Vagina (tissue), 2 donors: Measurements from ENCODE around the gene ZC3H4. TPM values are rescaled to one million over a fixed set of nuclear protein-coding genes. Genes with fewer than 3 reads are reported as not detected.

Experiments used
- DNase-seq, 2 donors: peaks; one replicate each; pipeline ENCODE4 v3.0.0-alpha.2; 2017; ENCODE audit errors: extremely low spot score in 2 of 2
- H3K27ac ChIP-seq: fragments of 200-600 bp; sonication (generic); one replicate; pipeline ENCODE4 v1.5.1; 2019
- H3K27me3 ChIP-seq: fragments of 200-600 bp; sonication (generic); one replicate; pipeline ENCODE4 v1.5.1; 2019
- H3K36me3 ChIP-seq, 2 donors: fragments of 200-600 bp; sonication (generic); one replicate each; pipeline ENCODE4 v1.5.1; 2017 to 2019
- H3K4me1 ChIP-seq: fragments of 200-600 bp; sonication (generic); one replicate; pipeline ENCODE4 v1.5.1; 2019
- H3K4me3 ChIP-seq, 2 donors: fragments of 200-600 bp; sonication (generic); 1 replicate in 1 of 2; 2 replicates in 1 of 2; pipeline ENCODE4 v1.5.1; 2016 to 2019
- H3K9me3 ChIP-seq: fragments of 200-600 bp; sonication (generic); one replicate; pipeline ENCODE4 v1.5.1; 2019
- CTCF ChIP-seq, 3 experiments: fragments of 450-650 bp in 2 of 3; fragments of 200-600 bp in 1 of 3; sonication (generic) in 1 of 3; IDR thresholded peaks; one replicate each; pipeline ENCODE4 v1.5.1; 2017 to 2019; ENCODE audit warnings: antibody characterized with exemption in 3 of 3, mild to moderate bottlenecking in 2 of 3, moderate library complexity in 2 of 3
- POLR2A ChIP-seq, 2 donors: fragments of 450-650 bp; IDR thresholded peaks; one replicate each; pipeline ENCODE4 v1.6.1; 2017; ENCODE audit warnings: antibody characterized with exemption in 2 of 2, mild to moderate bottlenecking in 2 of 2, moderate library complexity in 2 of 2
- POLR2AphosphoS5 ChIP-seq, 2 donors: sonication (generic); formaldehyde crosslinking; IDR thresholded peaks; one replicate each; pipeline ENCODE4 v1.9.0; 2017; ENCODE audit warnings: antibody characterized with exemption in 2 of 2, mild to moderate bottlenecking in 2 of 2, low read depth in 1 of 2; ENCODE audit not compliant: insufficient read depth in 1 of 2
- intact Hi-C: fragments of 100-400 bp; cut with DNase I; formaldehyde crosslinking; loops from one replicate; pipeline ENCODE4 v1.15.1; 2023
- total RNA-seq: library from RNA; depleted of rRNA; stranded (reverse); fragments of >200 nt; gene quantifications from one replicate; pipeline ENCODE4 v1.2.3, GENCODE V29; 2016

The ZC3H4 gene
- total RNA-seq, 1 donor from 2014 or later: 21.9 TPM

- no peak for DNase-seq
- no peak overlapping the region for H3K4me3 ChIP-seq
- intact Hi-C loops: no loop called here
- H3K4me1 ChIP-seq: peaks cover 9% of the 10 kb centered on the region
- TF ChIP-seq POLR2A (IDR thresholded peaks at IDR 0.05): no peak
- TF ChIP-seq CTCF (IDR thresholded peaks at IDR 0.05): no peak
- TF ChIP-seq POLR2AphosphoS5 (IDR thresholded peaks at IDR 0.05; ENCODE audit: insufficient read depth in 1 of 2, low read depth in 1 of 2): no peak
- no peak overlapping the region for H3K27ac ChIP-seq
- no peaks in the 10 kb centered on the region for H3K36me3 ChIP-seq
- no peaks in the 10 kb centered on the region for H3K9me3 ChIP-seq
- no peaks in the 10 kb centered on the region for H3K27me3 ChIP-seq
Observed at GRCh38 chr19:47045867-47046470, 67.6 kb downstream of the ZC3H4 start.

GRCh38 chr19:47044946-47045866 lies 68.4 kb downstream of the ZC3H4 start:
- intact Hi-C loops: no loop called here
- Histone ChIP-seq H3K27ac (no peak overlapping the region), H3K36me3 (no peaks in the 10 kb centered on the region), H3K4me1 (peaks cover 9% of the 10 kb centered on the region), H3K9me3 (no peaks in the 10 kb centered on the region), H3K27me3 (no peaks in the 10 kb centered on the region), H3K4me3 (no peak overlapping the region)
- TF ChIP-seq CTCF (IDR thresholded peaks at IDR 0.05) (no peak), POLR2AphosphoS5 (IDR thresholded peaks at IDR 0.05; ENCODE audit: insufficient read depth in 1 of 2, low read depth in 1 of 2) (no peak), POLR2A (IDR thresholded peaks at IDR 0.05) (no peak)
- no peak for DNase-seq

GRCh38 chr19:47040869-47041268 lies 72.7 kb downstream of the ZC3H4 start:
- TF ChIP-seq POLR2A (IDR thresholded peaks at IDR 0.05): no peak
- no peak for TF ChIP-seq CTCF (IDR thresholded peaks at IDR 0.05)
- no peak for TF ChIP-seq POLR2AphosphoS5 (IDR thresholded peaks at IDR 0.05; ENCODE audit: insufficient read depth in 1 of 2, low read depth in 1 of 2)
- DNase-seq: no peak
- Histone ChIP-seq H3K4me1 (peaks cover 9% of the 10 kb centered on the region), H3K4me3 (no peak overlapping the region), H3K36me3 (no peaks in the 10 kb centered on the region), H3K9me3 (no peaks in the 10 kb centered on the region), H3K27me3 (no peaks in the 10 kb centered on the region), H3K27ac (no peak overlapping the region)
- intact Hi-C loops: no loop called here

- Histone ChIP-seq H3K4me1 (peaks cover 17% of the 10 kb centered on the region), H3K4me3 (no peak overlapping the region), H3K27ac (no peak overlapping the region), H3K27me3 (no peaks in the 10 kb centered on the region), H3K9me3 (no peaks in the 10 kb centered on the region), H3K36me3 (no peaks in the 10 kb centered on the region)
- intact Hi-C loops: no loop called here
- TF ChIP-seq POLR2A (IDR thresholded peaks at IDR 0.05) (no peak), POLR2AphosphoS5 (IDR thresholded peaks at IDR 0.05; ENCODE audit: insufficient read depth in 1 of 2, low read depth in 1 of 2) (no peak), CTCF (IDR thresholded peaks at IDR 0.05) (no peak)
- DNase-seq: no peak
Observed at GRCh38 chr19:47039239-47039874, 74.2 kb downstream of the ZC3H4 start.
